K562 (cell line): Measurements from ENCODE around the gene RTP5. TPM values are rescaled to one million over a fixed set of nuclear protein-coding genes. Genes with fewer than 3 reads are reported as not detected.

ENCODE experiments used
- CHD2 ChIP-seq: IDR thresholded peaks from 2 replicates; pipeline ENCODE4 v1.6.1; 2011; ENCODE audit warnings: low read depth, low read length
- FOXM1 ChIP-seq, 2 experiments: fragments of 450-650 bp in 1 of 2; sonication (generic) in 1 of 2; formaldehyde crosslinking in 1 of 2; IDR thresholded peaks; 2 replicates each; pipeline versions ENCODE4 v1.6.1 to v1.9.0; 2017 to 2022; ENCODE audit warnings: low read depth in 2 of 2, mild to moderate bottlenecking in 2 of 2, missing genetic modification reagents in 1 of 2, moderate library complexity in 1 of 2
- MXD1 ChIP-seq: fragments of 250-450 bp; sonication (Bioruptor Pico); IDR thresholded peaks from 2 replicates; pipeline ENCODE4 v1.8.0; 2021; ENCODE audit warnings: borderline replicate concordance, mild to moderate bottlenecking, moderate library complexity; ENCODE audit not compliant: poor library complexity, severe bottlenecking
- ZBTB49 ChIP-seq: sonication (generic); formaldehyde crosslinking; IDR thresholded peaks from 2 replicates; pipeline ENCODE4 v1.8.0; 2022; ENCODE audit warnings: missing genetic modification reagents, mild to moderate bottlenecking, borderline replicate concordance
- ZNF280A ChIP-seq: fragments of 450-650 bp; IDR thresholded peaks from 2 replicates; pipeline ENCODE4 v1.6.1; 2018; ENCODE audit warnings: mild to moderate bottlenecking, low read depth; ENCODE audit not compliant: partially characterized antibody
- polyA plus RNA-seq, 8 experiments: library from polyadenylated mRNA; depleted of rRNA in 4 of 8; stranded (reverse) in 5 of 8; unstranded in 3 of 8; fragments of >200 nt; fragmentation: Nextera tagmentation in 2 of 8; fragmentation: Illumina TruSeq in 1 of 8; extraction: Ambion mirVana in 2 of 8; extraction: Trizol in 1 of 8; gene quantifications; 2 replicates each; pipeline versions ENCODE4 v1.2.1 to v1.2.3, GENCODE V29; 2011 to 2014; ENCODE audit warnings: inconsistent platforms in 1 of 8, missing spikeins in 1 of 8
- total RNA-seq, 7 experiments: library from RNA; depleted of rRNA in 6 of 7; stranded (reverse); fragments of >200 nt in 6 of 7; fragmentation: Illumina TruSeq in 2 of 7; extraction: Trizol in 2 of 7; gene quantifications; 2 replicates each; pipeline versions ENCODE4 v1.2.1 to v1.2.3, GENCODE V29; 2011 to 2021; ENCODE audit warnings: low replicate concordance in 1 of 7

Gene RTP5
- total and polyA plus RNA-seq, 9 of the 15 experiments (the other 6 are each of a cell fraction or from before 2014, with no cell fraction given): not detected

DNA sequence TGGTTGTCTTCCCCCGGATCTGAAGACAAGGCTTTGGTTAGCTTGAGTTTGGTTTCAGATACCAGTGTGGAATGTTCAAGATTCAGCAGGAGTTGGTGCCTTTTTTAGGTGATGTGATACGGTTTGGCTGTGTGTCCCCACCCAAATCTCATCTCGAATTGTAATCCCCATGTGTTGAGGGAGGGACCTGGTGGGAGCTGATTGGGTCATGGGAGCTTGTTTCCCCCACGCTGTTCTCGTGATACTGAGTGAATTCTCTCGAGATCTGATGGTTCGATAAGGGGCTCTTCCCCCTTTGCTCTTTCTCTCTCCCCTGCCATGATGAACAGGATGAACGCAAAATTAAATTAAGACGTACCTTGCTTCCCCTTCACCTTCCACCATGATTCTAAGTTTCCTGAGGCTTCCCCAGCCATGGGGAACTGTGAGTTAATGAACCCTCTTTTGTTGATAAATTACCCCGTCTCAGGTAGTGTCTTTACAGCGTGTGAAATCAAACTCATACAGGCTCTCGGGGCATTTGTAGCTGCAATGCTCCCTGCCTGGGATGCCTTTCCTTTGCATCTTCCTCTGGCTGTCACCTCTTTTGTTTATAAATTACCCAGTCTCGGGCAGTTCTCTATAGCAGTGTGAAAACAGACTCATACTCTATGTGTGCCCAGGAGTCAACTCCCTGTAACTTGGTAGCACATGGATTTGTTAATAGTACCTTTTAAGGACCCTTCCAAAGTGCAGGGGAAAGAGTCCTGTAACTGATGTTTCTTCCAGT is 32.1 kb upstream of the RTP5 start (continued):
- no peak for TF ChIP-seq ZNF280A
- TF ChIP-seq ZBTB49 (CRISPR knock-in tag): no peak
- TF ChIP-seq FOXM1 (IDR thresholded peaks at IDR 0.05; ENCODE audit: low read depth): no peak
- no peak for TF ChIP-seq FOXM1 (CRISPR knock-in tag; IDR thresholded peaks at IDR 0.05; ENCODE audit: low read depth)
- peak; percentile 75 for TF ChIP-seq CHD2
- TF ChIP-seq MXD1 (CRISPR knock-in tag): no peak
